ENCODE results near the gene PDE6A. TPM values are rescaled to one million over a fixed set of nuclear protein-coding genes. Genes with fewer than 3 reads are reported as not detected.

The PDE6A gene
- total and polyA plus RNA-seq, 2 of the 8 experiments (the other 6 are each of a cell fraction or from before 2014, with no cell fraction given), result not detected

GRCh38 chr5:149820536-149821510 lies 123.8 kb downstream of the PDE6A start:
- no peak overlapping the region for H3K18ac ChIP-seq (ENCODE audit: extremely low read depth, low read length)
- 91% methylated on average over 17 of the region's 17 CpGs; no CpG with 5 or more reads in 1 of the 2 experiments for WGBS, 2 experiments (ENCODE audit: extremely low coverage in 1 of 2, insufficient coverage in 1 of 2, insufficient read length in 1 of 2, insufficient replicate concordance in 2 of 2, low coverage in 1 of 2, low lambda C conversion rate in 2 of 2, missing lambda C conversion rate in 1 of 2)
- no peaks in the 10 kb centered on the region for H3K27me3 ChIP-seq (replicated peaks in 1 of 4; ENCODE audit: control insufficient read depth in 3 of 4, extremely low read depth in 1 of 4, insufficient read depth in 3 of 4, low read length in 3 of 4)
- no peak overlapping the region for H2BK5ac ChIP-seq (ENCODE audit: low read depth, low read length)
- POLR2A ChIA-PET (ENCODE audit: partially characterized antibody), result interaction anchor here (1.2 kb wide), 2 partner anchors 13 kb away, joined by 3 read pairs; no protein-coding TSS in a partner anchor
- H4K91ac ChIP-seq (replicated peaks; ENCODE audit: insufficient read length, low read length), result no peak overlapping the region
- H3K4me3 ChIP-seq (ENCODE audit: extremely low read depth in 1 of 4, insufficient read depth in 2 of 4, low read depth in 3 of 4, low read length in 4 of 4), result no peak overlapping the region; a peak in 1 of 8 replicates
- no peak overlapping the region for H2AFZ ChIP-seq (ENCODE audit: low read length)
- H3K9me3 ChIP-seq (ENCODE audit: insufficient read depth in 2 of 2, low read depth in 1 of 2, low read length in 1 of 2), result no peaks in the 10 kb centered on the region
- DNase-seq (ENCODE audit: low read depth in 1 of 2, low spot score in 2 of 2) (no peak), FAIRE-seq (no peak)
- no peak overlapping the region for H3K9ac ChIP-seq (replicated peaks in 1 of 4; ENCODE audit: extremely low read depth in 1 of 4, low read depth in 3 of 4, low read length in 3 of 4)
- H4K20me1 ChIP-seq (replicated peaks in 1 of 2; ENCODE audit: control insufficient read depth in 1 of 2, insufficient read depth in 2 of 2, low read length in 2 of 2), result peaks cover 0 to 3% of the 10 kb centered on the region in 2 experiments
- H3K4me1 ChIP-seq (replicated peaks in 1 of 4; ENCODE audit: control insufficient read depth in 3 of 4, insufficient read depth in 4 of 4, low read length in 3 of 4), result peaks cover 0 to 3% (median 2%) of the 10 kb centered on the region in 4 experiments; a peak in 1 of 7 replicates
- no peak overlapping the region for H2BK12ac ChIP-seq (ENCODE audit: low read depth, low read length)
- no peak overlapping the region for H2AK5ac ChIP-seq (ENCODE audit: low read depth, low read length)
- no peaks in the 10 kb centered on the region for H3K23me2 ChIP-seq (ENCODE audit: low read depth, low read length)
- H2BK15ac ChIP-seq (ENCODE audit: low read length), result no peak overlapping the region
- CTCF ChIA-PET (ENCODE audit: partially characterized antibody), result interaction anchor here (0.9 to 68.7 kb wide), 10 partner anchors 2 to 183 kb away, joined by 3 to 1740 read pairs (median 10); no protein-coding TSS in a partner anchor
- no peaks in the 10 kb centered on the region for H3K36me3 ChIP-seq (ENCODE audit: control insufficient read depth in 2 of 4, insufficient read depth in 4 of 4, low read length in 3 of 4)
- H3K4ac ChIP-seq (replicated peaks; ENCODE audit: insufficient read length, low read depth, low read length), result peak overlapping the region; percentile 7
- no peak overlapping the region for H2BK20ac ChIP-seq (ENCODE audit: low read length)
- H3K14ac ChIP-seq (ENCODE audit: insufficient read length), result no peak overlapping the region
- no peak overlapping the region for H3K56ac ChIP-seq (replicated peaks; ENCODE audit: insufficient read length, low read depth, low read length)
- H3K79me2 ChIP-seq (ENCODE audit: control insufficient read depth in 1 of 2, insufficient read depth in 2 of 2, low read length in 2 of 2), result no peaks in the 10 kb centered on the region; a peak in 1 of 4 replicates
- H4K5ac ChIP-seq (ENCODE audit: insufficient read length, low read depth, low read length), result no peak overlapping the region
- no peak overlapping the region for H3K23ac ChIP-seq (ENCODE audit: insufficient read length)
- no peak overlapping the region; the same call in 1 of the 2 replicates for H4K8ac ChIP-seq (ENCODE audit: extremely low read depth, insufficient read depth, low read length)
- no peak overlapping the region for H3K4me2 ChIP-seq (ENCODE audit: insufficient read depth in 1 of 2, low read depth in 2 of 2, low read length in 2 of 2)
- H2BK120ac ChIP-seq (replicated peaks; ENCODE audit: low read depth, low read length), result no peak overlapping the region
- no peak overlapping the region for H3K27ac ChIP-seq (ENCODE audit: low read depth, low read length)
- H3K79me1 ChIP-seq (ENCODE audit: low read depth, low read length), result no peaks in the 10 kb centered on the region; the same call in 1 of the 2 replicates
- TF ChIP-seq ATF3 (IDR thresholded peaks at IDR 0.05; ENCODE audit: insufficient read depth, low read depth, low read length), result no peak
- TF ChIP-seq ZNF274 (IDR thresholded peaks at IDR 0.05; ENCODE audit: borderline replicate concordance, extremely low read depth, low read length), result no peak
- TF ChIP-seq POLR2A (IDR thresholded peaks at IDR 0.05; ENCODE audit: control extremely low read depth in 1 of 2, low read depth in 2 of 2, low read length in 2 of 2), result no peak
- no peak for TF ChIP-seq CTBP2 (IDR thresholded peaks at IDR 0.05; ENCODE audit: borderline replicate concordance, insufficient read depth, insufficient read length, low read length)
- no peak for TF ChIP-seq CTCF (IDR thresholded peaks at IDR 0.05; ENCODE audit: control extremely low read depth in 1 of 3, insufficient read depth in 1 of 3, low read depth in 1 of 3, low read length in 3 of 3)
- TF ChIP-seq MAFK (IDR thresholded peaks at IDR 0.05; ENCODE audit: low read depth, low read length), result no peak
- no peak for TF ChIP-seq SP2 (IDR thresholded peaks at IDR 0.05; ENCODE audit: low read length)
- TF ChIP-seq CBX8 (IDR thresholded peaks at IDR 0.05; ENCODE audit: borderline replicate concordance, low read depth, low read length), result no peak
